ENCODE results near the gene SHC3. TPM values are rescaled to one million over a fixed set of nuclear protein-coding genes. Genes with fewer than 3 reads are reported as not detected.

SHC3 gene
- total RNA-seq, 1 experiment from 2014 or later: 1.8 TPM

DNA sequence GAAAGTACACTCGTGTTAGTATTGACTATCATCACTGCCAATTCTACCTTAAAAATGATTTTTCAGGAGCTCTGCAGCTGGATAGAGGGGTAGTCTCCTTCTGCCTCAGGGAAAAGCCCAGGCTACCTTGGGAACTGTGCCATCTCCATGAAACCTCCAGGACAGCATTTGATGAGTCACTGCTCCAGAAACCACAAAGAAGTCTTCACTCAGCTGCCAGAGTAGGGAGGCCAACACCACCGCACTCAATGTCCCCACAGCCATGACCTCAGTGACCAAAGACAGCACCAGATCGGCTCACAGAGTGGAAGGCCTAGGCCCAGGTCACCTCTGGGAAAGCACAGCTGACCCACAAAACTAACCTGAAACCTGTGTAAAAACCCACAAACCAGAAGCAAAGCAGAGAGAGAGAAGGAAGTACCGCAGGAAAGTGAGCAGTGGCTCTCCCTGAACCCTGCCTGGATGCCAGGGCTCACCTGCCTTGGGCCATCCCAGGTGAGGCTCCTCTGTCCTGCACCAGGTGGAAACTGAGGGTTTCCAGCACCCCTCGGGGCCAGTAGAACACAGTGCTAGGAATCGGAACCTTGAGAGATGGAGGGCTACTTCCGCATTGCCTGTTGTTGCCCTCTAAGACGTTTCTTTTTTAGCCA is 157.3 kb downstream of the SHC3 start:
- H3K4me3 Mint-ChIP-seq: no peak overlapping the region
- H3K4me2 ChIP-seq (ENCODE audit: insufficient read depth, insufficient read length, low read length): no peak overlapping the region

More for the DNA sequence above, 157.3 kb downstream of the SHC3 start:
- no peak overlapping the region for H4K5ac ChIP-seq (ENCODE audit: insufficient read length, low read depth, low read length)
- no peak overlapping the region for H2BK20ac ChIP-seq (ENCODE audit: low read depth, low read length, poor library complexity, severe bottlenecking)
- H3K18ac ChIP-seq (ENCODE audit: insufficient read length, low read depth, low read length): no peak overlapping the region
- TF ChIP-seq, protein P1, sequence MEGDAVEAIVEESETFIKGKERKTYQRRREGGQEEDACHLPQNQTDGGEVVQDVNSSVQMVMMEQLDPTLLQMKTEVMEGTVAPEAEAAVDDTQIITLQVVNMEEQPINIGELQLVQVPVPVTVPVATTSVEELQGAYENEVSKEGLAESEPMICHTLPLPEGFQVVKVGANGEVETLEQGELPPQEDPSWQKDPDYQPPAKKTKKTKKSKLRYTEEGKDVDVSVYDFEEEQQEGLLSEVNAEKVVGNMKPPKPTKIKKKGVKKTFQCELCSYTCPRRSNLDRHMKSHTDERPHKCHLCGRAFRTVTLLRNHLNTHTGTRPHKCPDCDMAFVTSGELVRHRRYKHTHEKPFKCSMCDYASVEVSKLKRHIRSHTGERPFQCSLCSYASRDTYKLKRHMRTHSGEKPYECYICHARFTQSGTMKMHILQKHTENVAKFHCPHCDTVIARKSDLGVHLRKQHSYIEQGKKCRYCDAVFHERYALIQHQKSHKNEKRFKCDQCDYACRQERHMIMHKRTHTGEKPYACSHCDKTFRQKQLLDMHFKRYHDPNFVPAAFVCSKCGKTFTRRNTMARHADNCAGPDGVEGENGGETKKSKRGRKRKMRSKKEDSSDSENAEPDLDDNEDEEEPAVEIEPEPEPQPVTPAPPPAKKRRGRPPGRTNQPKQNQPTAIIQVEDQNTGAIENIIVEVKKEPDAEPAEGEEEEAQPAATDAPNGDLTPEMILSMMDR (conservative IDR thresholded peaks at IDR 0.05): no peak
- H3T11ph ChIP-seq (ENCODE audit: low read length): no peak overlapping the region
- peak overlapping the region; percentile 43; the same call in 1 of the 2 replicates for H2BK15ac ChIP-seq (ENCODE audit: low read depth, low read length)
- Mint-ChIP-seq H3K9me3 (peaks cover 5 to 9% of the 10 kb centered on the region in 2 experiments), H3K27ac (peak overlapping the region in 1 of 3 experiments; percentile 77; a peak in 1 of 7 replicates), H3K4me1 (peaks cover 15 to 18% of the 10 kb centered on the region in 2 experiments), H3K36me3 (ENCODE audit: insufficient read depth in 1 of 3, low read depth in 3 of 3) (peaks cover 0 to 12% (median 0%) of the 10 kb centered on the region in 3 experiments; a peak in 3 of 7 replicates), H3K27me3 (ENCODE audit: low read depth) (peaks cover 1% of the 10 kb centered on the region; the same call in 1 of the 2 replicates)
- H3K79me1 ChIP-seq (ENCODE audit: insufficient read depth, low read depth, low read length, poor library complexity, severe bottlenecking): no peaks in the 10 kb centered on the region
- no peaks in the 10 kb centered on the region for H3K79me2 ChIP-seq (ENCODE audit: insufficient read depth, low read length)
- no peaks in the 10 kb centered on the region for H3K23me2 ChIP-seq (ENCODE audit: insufficient read length, low read depth, low read length, poor library complexity, severe bottlenecking)
- H2AFZ ChIP-seq (ENCODE audit: low read length): no peak overlapping the region
- no CpG with 5 or more reads among the region's 8 CpGs for WGBS (ENCODE audit: extremely low coverage, insufficient read length, low lambda C conversion rate)
- no peak overlapping the region for H3K9ac ChIP-seq (ENCODE audit: extremely low read depth, insufficient read length, low read length)
- H2AK5ac ChIP-seq (ENCODE audit: insufficient read length, low read length): no peak overlapping the region
- no peak overlapping the region for H2BK12ac ChIP-seq (ENCODE audit: insufficient read length, low read depth, low read length)
- no peak overlapping the region for H3K14ac ChIP-seq (ENCODE audit: insufficient read depth, low read length)
- no peak overlapping the region for H2BK120ac ChIP-seq (ENCODE audit: low read depth, low read length, poor library complexity, severe bottlenecking)
- H4K91ac ChIP-seq (ENCODE audit: insufficient read length, low read depth, low read length): no peak overlapping the region
- no peak overlapping the region for H3K27ac ChIP-seq (ENCODE audit: insufficient read length, low read depth, low read length)
- H4K8ac ChIP-seq (replicated peaks; ENCODE audit: insufficient read length, low read depth, low read length): no peak overlapping the region
- no peak overlapping the region for H3K4ac ChIP-seq (ENCODE audit: low read depth, low read length)
- no peaks in the 10 kb centered on the region for H3K27me3 ChIP-seq (ENCODE audit: insufficient read depth, low read length)
- H3K56ac ChIP-seq (ENCODE audit: insufficient read length, low read depth, low read length): no peak overlapping the region
- H3K4me1 ChIP-seq (ENCODE audit: insufficient read depth, low read length): peaks cover 7% of the 10 kb centered on the region; the same call in 1 of the 2 replicates
- no peak for DNase-seq
- H3K23ac ChIP-seq (ENCODE audit: insufficient read length, low read depth, low read length): no peak overlapping the region
- H2BK5ac ChIP-seq (ENCODE audit: insufficient read length, low read length): no peak overlapping the region
- no peaks in the 10 kb centered on the region for H3K9me3 ChIP-seq (ENCODE audit: control insufficient read depth, low read depth, low read length)
- no peaks in the 10 kb centered on the region for H4K20me1 ChIP-seq (ENCODE audit: control insufficient read depth, insufficient read depth, insufficient read length)

All from H9 (cell line).